Measurements from ENCODE around the gene VOPP1. TPM values are rescaled to one million over a fixed set of nuclear protein-coding genes. Genes with fewer than 3 reads are reported as not detected.

Gene VOPP1
- total and polyA plus RNA-seq, 9 of the 15 experiments (the other 6 are each of a cell fraction or from before 2014, with no cell fraction given) = 8.2 to 45.8 (median 31.2) TPM

DNA sequence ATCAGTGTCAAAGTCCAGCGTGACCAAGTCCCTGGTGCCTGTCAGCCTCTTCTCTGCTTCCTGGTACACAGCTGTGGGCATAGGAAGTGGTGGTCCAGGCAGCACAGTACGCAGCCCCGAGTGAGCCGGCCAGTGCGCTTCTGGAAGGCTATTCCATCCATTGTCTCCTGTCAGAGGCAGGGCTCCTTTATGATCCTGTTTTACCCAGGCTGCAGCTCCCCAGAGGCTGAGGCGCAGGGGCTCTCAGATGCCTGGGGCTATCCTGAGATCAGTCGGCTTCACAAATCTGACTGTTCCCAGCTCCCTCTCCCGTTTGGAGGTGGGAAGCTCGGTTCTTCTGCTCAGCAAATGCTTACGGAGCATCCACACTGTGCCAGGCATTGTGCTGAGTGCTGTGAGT lies 136.8 kb downstream of the VOPP1 start:
- in situ Hi-C loops (cut with MboI) = no loop called here
- Histone ChIP-seq H3K4me3 (no peak overlapping the region), H3K9me1 (ENCODE audit: control insufficient read depth, insufficient read depth, low read length) (no peaks in the 10 kb centered on the region), H3K4me1 (replicated peaks in 1 of 2; ENCODE audit: control insufficient read depth in 2 of 2, insufficient read depth in 2 of 2, low read length in 2 of 2) (no peaks in the 10 kb centered on the region), H4K20me1 (replicated peaks; ENCODE audit: control insufficient read depth, insufficient read depth, low read length) (0 out of 2 replicates have a peak, but pooled peaks cover 6% of the 10 kb centered on the region), H3K9ac (ENCODE audit: insufficient read depth in 1 of 2, low read depth in 2 of 2, low read length in 2 of 2) (no peak overlapping the region), H2AFZ (ENCODE audit: low read depth, low read length) (no peak overlapping the region), H3K36me3 (ENCODE audit: control insufficient read depth, insufficient read depth, low read length) (no peaks in the 10 kb centered on the region), H3K27ac (ENCODE audit: extremely low read depth, low read depth, low read length) (no peak overlapping the region), H3K27me3 (ENCODE audit: control insufficient read depth in 2 of 2, insufficient read depth in 2 of 2, low read length in 2 of 2) (peaks cover 3 to 23% of the 10 kb centered on the region in 2 experiments; a peak in 4 of 5 replicates), H3K4me2 (ENCODE audit: insufficient read depth, low read length) (no peak overlapping the region), H3K79me2 (ENCODE audit: control insufficient read depth, insufficient read depth, low read length) (no peaks in the 10 kb centered on the region), H3K9me3 (replicated peaks; ENCODE audit: control insufficient read depth, insufficient read depth, low read depth, low read length) (no peaks in the 10 kb centered on the region)
- BruUV-seq (replicated peaks) = no TSS peak
- intact Hi-C loops (cut with micrococcal nuclease) = no loop called here
- ChIA-PET POLR2A (interaction anchor here (0.6 to 0.8 kb wide), 2 partner anchors 88 to 496 kb away, joined by 3 to 4 read pairs; no protein-coding TSS in a partner anchor), CTCF (ENCODE audit: low intra/inter-chr PET ratio) (no interaction called here)
- 28% methylated on average over 7 of the region's 10 CpGs for WGBS (ENCODE audit: insufficient coverage, low coverage, missing lambda C conversion rate)
- ATAC-seq = no peak
- no peak for DNase-seq (ENCODE audit: extremely low read depth in 1 of 4, low spot score in 3 of 4)
- FAIRE-seq = no peak
- TF ChIP-seq, protein P1, sequence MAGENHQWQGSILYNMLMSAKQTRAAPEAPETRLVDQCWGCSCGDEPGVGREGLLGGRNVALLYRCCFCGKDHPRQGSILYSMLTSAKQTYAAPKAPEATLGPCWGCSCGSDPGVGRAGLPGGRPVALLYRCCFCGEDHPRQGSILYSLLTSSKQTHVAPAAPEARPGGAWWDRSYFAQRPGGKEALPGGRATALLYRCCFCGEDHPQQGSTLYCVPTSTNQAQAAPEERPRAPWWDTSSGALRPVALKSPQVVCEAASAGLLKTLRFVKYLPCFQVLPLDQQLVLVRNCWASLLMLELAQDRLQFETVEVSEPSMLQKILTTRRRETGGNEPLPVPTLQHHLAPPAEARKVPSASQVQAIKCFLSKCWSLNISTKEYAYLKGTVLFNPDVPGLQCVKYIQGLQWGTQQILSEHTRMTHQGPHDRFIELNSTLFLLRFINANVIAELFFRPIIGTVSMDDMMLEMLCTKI (IDR thresholded peaks at IDR 0.05; ENCODE audit: partially characterized antibody) = no peak
- TF ChIP-seq TFAM (CRISPR knock-in tag; conservative IDR thresholded peaks at IDR 0.05) = no peak
- TF ChIP-seq COPS2 (conservative IDR thresholded peaks at IDR 0.05) = no peak
- TF ChIP-seq SMAD4 (CRISPR knock-in tag; conservative IDR thresholded peaks at IDR 0.05) = no peak
- TF ChIP-seq NFRKB (IDR thresholded peaks at IDR 0.05; ENCODE audit: low read depth) = no peak
- TF ChIP-seq CHCHD3 (CRISPR knock-in tag; IDR thresholded peaks at IDR 0.05) = no peak
- no peak for TF ChIP-seq DPF2 (IDR thresholded peaks at IDR 0.05)
- TF ChIP-seq FOXJ3 (CRISPR knock-in tag; IDR thresholded peaks at IDR 0.05) = no peak
- TF ChIP-seq GATAD2B (IDR thresholded peaks at IDR 0.05; ENCODE audit: borderline replicate concordance) = no peak
- TF ChIP-seq, protein P2, sequence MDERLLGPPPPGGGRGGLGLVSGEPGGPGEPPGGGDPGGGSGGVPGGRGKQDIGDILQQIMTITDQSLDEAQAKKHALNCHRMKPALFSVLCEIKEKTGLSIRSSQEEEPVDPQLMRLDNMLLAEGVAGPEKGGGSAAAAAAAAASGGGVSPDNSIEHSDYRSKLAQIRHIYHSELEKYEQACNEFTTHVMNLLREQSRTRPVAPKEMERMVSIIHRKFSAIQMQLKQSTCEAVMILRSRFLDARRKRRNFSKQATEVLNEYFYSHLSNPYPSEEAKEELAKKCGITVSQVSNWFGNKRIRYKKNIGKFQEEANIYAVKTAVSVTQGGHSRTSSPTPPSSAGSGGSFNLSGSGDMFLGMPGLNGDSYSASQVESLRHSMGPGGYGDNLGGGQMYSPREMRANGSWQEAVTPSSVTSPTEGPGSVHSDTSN (CRISPR knock-in tag; IDR thresholded peaks at IDR 0.05; ENCODE audit: low read depth) = no peak
- TF ChIP-seq, protein P2 (tag; conservative IDR thresholded peaks at IDR 0.05; ENCODE audit: low read depth) = no peak
- TF ChIP-seq GATAD2A (IDR thresholded peaks at IDR 0.05) = no peak
- TF ChIP-seq, protein P3, sequence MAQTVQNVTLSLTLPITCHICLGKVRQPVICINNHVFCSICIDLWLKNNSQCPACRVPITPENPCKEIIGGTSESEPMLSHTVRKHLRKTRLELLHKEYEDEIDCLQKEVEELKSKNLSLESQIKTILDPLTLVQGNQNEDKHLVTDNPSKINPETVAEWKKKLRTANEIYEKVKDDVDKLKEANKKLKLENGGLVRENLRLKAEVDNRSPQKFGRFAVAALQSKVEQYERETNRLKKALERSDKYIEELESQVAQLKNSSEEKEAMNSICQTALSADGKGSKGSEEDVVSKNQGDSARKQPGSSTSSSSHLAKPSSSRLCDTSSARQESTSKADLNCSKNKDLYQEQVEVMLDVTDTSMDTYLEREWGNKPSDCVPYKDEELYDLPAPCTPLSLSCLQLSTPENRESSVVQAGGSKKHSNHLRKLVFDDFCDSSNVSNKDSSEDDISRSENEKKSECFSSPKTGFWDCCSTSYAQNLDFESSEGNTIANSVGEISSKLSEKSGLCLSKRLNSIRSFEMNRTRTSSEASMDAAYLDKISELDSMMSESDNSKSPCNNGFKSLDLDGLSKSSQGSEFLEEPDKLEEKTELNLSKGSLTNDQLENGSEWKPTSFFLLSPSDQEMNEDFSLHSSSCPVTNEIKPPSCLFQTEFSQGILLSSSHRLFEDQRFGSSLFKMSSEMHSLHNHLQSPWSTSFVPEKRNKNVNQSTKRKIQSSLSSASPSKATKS (CRISPR knock-in tag; IDR thresholded peaks at IDR 0.05) = no peak
- TF ChIP-seq SMAD1 (IDR thresholded peaks at IDR 0.05; ENCODE audit: low read depth, low read length, partially characterized antibody) = no peak
